ENCODE data around the gene UCK1.

Gene UCK1

GRCh38 chr9:131500377-131500776 lies 30.7 kb downstream of the UCK1 start:
- TF ChIP-seq CTCF (conservative IDR thresholded peaks at IDR 0.05; ENCODE audit: low read depth): no peak
- DNase-seq (ENCODE audit: low spot score): peak; percentile 21
- CTCF ChIA-PET: interaction anchor here (1.0 to 1.6 kb wide), 4 partner anchors 9 to 164 kb away, joined by 3 to 5 read pairs (median 4); no protein-coding TSS in a partner anchor
- H3K27ac ChIP-seq: peak overlapping the region; percentile 55
- POLR2A ChIA-PET (ENCODE audit: low non-redundant PET): interaction anchor here (0.5 to 0.6 kb wide), 2 partner anchors 150 to 1072 kb away, joined by 3 to 6 read pairs; no protein-coding TSS in a partner anchor

GRCh38 chr9:131499254-131499767 lies 31.8 kb downstream of the UCK1 start:
- H3K27ac ChIP-seq: peak overlapping the region; percentile 7; the same call in 1 of the 2 replicates
- POLR2A ChIA-PET (ENCODE audit: low non-redundant PET): no interaction called here
- no peak for TF ChIP-seq CTCF (conservative IDR thresholded peaks at IDR 0.05; ENCODE audit: low read depth)
- CTCF ChIA-PET: interaction anchor here (0.7 to 1.6 kb wide), 2 partner anchors 7 to 318 kb away, joined by 3 to 5 read pairs; no protein-coding TSS in a partner anchor
- DNase-seq (ENCODE audit: low spot score): no peak

GRCh38 chr9:131496844-131497405 lies 34.1 kb downstream of the UCK1 start:
- no peak for DNase-seq (ENCODE audit: low spot score)
- ChIA-PET CTCF (no interaction called here), POLR2A (ENCODE audit: low non-redundant PET) (no interaction called here)
- H3K27ac ChIP-seq: peak overlapping the region; percentile 20
- no peak for TF ChIP-seq CTCF (conservative IDR thresholded peaks at IDR 0.05; ENCODE audit: low read depth)

GRCh38 chr9:131495785-131496184 lies 35.3 kb downstream of the UCK1 start:
- CTCF ChIA-PET: no interaction called here
- TF ChIP-seq CTCF (conservative IDR thresholded peaks at IDR 0.05; ENCODE audit: low read depth): no peak
- DNase-seq (ENCODE audit: low spot score): no peak
- POLR2A ChIA-PET (ENCODE audit: low non-redundant PET): no interaction called here
- peak overlapping the region; percentile 0; the same call in 1 of the 2 replicates for H3K27ac ChIP-seq

GRCh38 chr9:131494296-131494870 lies 36.7 kb downstream of the UCK1 start:
- no peak for TF ChIP-seq CTCF (conservative IDR thresholded peaks at IDR 0.05; ENCODE audit: low read depth)
- H3K27ac ChIP-seq: no peak overlapping the region
- ChIA-PET POLR2A (ENCODE audit: low non-redundant PET) (no interaction called here), CTCF (interaction anchor here (0.5 kb wide), 1 partner anchor 173 kb away, joined by 3 read pairs; no protein-coding TSS in a partner anchor)
- DNase-seq (ENCODE audit: low spot score): no peak

GRCh38 chr9:131492070-131492469 lies 39.0 kb downstream of the UCK1 start:
- ChIA-PET POLR2A (ENCODE audit: low non-redundant PET) (no interaction called here), CTCF (interaction anchor here (0.6 to 0.9 kb wide), 3 partner anchors 8 to 171 kb away, joined by 3 to 5 read pairs (median 3); no protein-coding TSS in a partner anchor)
- no peak for TF ChIP-seq CTCF (conservative IDR thresholded peaks at IDR 0.05; ENCODE audit: low read depth)
- no peak for DNase-seq (ENCODE audit: low spot score)
- H3K27ac ChIP-seq: no peak overlapping the region
